Fibroblast of skin of abdomen (primary cell): Measurements from ENCODE around the gene TMEM151A.

ENCODE experiments used
- DNase-seq: peaks from one replicate; pipeline ENCODE4 v3.0.0-alpha.2; 2013

Gene TMEM151A

GRCh38 chr11:66324664-66325063, 33.0 kb downstream of the TMEM151A start:
- peak; percentile 79 for DNase-seq

- peak; percentile 18 for DNase-seq
These were observed 33.6 kb downstream of the TMEM151A start for GRCh38 chr11:66325263-66325671.

- DNase-seq: peak; percentile 59
These were observed 34.8 kb downstream of the TMEM151A start for GRCh38 chr11:66326261-66327111.

GRCh38 chr11:66327171-66328030, 35.7 kb downstream of the TMEM151A start:
- peak; percentile 77 for DNase-seq

- DNase-seq: no peak
These were observed 36.3 kb downstream of the TMEM151A start for GRCh38 chr11:66328031-66328301.

- peak; percentile 76 for DNase-seq
These were observed 36.8 kb downstream of the TMEM151A start for GRCh38 chr11:66328302-66329144.

- no peak for DNase-seq
These were observed 37.5 kb downstream of the TMEM151A start for GRCh38 chr11:66329165-66329673.

- no peak for DNase-seq
These were observed 39.2 kb downstream of the TMEM151A start for GRCh38 chr11:66330931-66331330.

- no peak for DNase-seq
These were observed 40.1 kb downstream of the TMEM151A start for GRCh38 chr11:66331542-66332370.

GRCh38 chr11:66332371-66333219, 40.9 kb downstream of the TMEM151A start:
- DNase-seq: no peak

GRCh38 chr11:66333220-66333877, 41.7 kb downstream of the TMEM151A start:
- DNase-seq: no peak

GRCh38 chr11:66333896-66334604, 42.4 kb downstream of the TMEM151A start:
- no peak for DNase-seq

- DNase-seq: no peak
These were observed 43.1 kb downstream of the TMEM151A start for GRCh38 chr11:66334605-66335442.

GRCh38 chr11:66335531-66336233, 44.0 kb downstream of the TMEM151A start:
- peak; percentile 58 for DNase-seq

- DNase-seq: peak; percentile 85
These were observed 44.8 kb downstream of the TMEM151A start, which contains the start of gene RIN1 for GRCh38 chr11:66336234-66337102. Gene RIN1 (minus strand): TSS chr11:66336434. CDS start chr11:66336402, 32 bp downstream.

- no peak for DNase-seq
These were observed 45.6 kb downstream of the TMEM151A start for GRCh38 chr11:66337103-66337899.
